HCT116 (cell line): ENCODE results near the gene LRRC32.

Experiments used
- CEBPB ChIP-seq: IDR thresholded peaks from 2 replicates; pipeline ENCODE4 v1.6.1; 2012; ENCODE audit warnings: low read depth
- CTCF ChIP-seq, 3 experiments: fragments of 200-600 bp in 1 of 3; sonication (generic) in 1 of 3; IDR thresholded peaks in 2 of 3; conservative IDR thresholded peaks in 1 of 3; 2 replicates each; pipeline ENCODE4 v1.5.1; 2012 to 2017; ENCODE audit warnings: low read depth in 2 of 3, low read length in 2 of 3, antibody characterized with exemption in 1 of 3, borderline replicate concordance in 1 of 3, control low read depth in 1 of 3, mild to moderate bottlenecking in 1 of 3, mixed read lengths in 1 of 3, mixed run types in 1 of 3, moderate library complexity in 1 of 3; ENCODE audit not compliant: insufficient read depth in 1 of 3
- JUND ChIP-seq: IDR thresholded peaks from 2 replicates; pipeline ENCODE4 v1.6.1; 2012

GRCh38 chr11:76656050-76656531 lies 14.5 kb downstream of the LRRC32 start:
- TF ChIP-seq CTCF (IDR thresholded peaks at IDR 0.05 in 2 of 3, conservative IDR thresholded peaks at IDR 0.05 in 1 of 3; ENCODE audit: borderline replicate concordance in 1 of 3, insufficient read depth in 1 of 3, low read depth in 2 of 3, low read length in 2 of 3) = no peak
- TF ChIP-seq JUND = no peak
- no peak for TF ChIP-seq CEBPB
